Cardiac fibroblast (primary cell): Measurements from ENCODE around the gene MAP7.

Source experiments
- DNase-seq, 2 donors: peaks; one replicate each; pipeline versions ENCODE4 v3.0.0 to v3.0.0-alpha.2; 2010; ENCODE audit warnings: low read depth in 2 of 2
- H3K4me3 ChIP-seq, 2 donors: replicated peaks in 1 of 2; 1 replicate in 1 of 2; 2 replicates in 1 of 2; pipeline ENCODE4 v1.5.1; 2011; ENCODE audit warnings: low read depth in 2 of 2, low read length in 2 of 2, mild to moderate bottlenecking in 2 of 2, moderate library complexity in 1 of 2
- CTCF ChIP-seq: IDR thresholded peaks from one replicate; pipeline ENCODE4 v1.5.1; 2011; ENCODE audit warnings: low read depth, mild to moderate bottlenecking, low read length, inconsistent platforms

The MAP7 gene

GRCh38 chr6:136362421-136363356, 187.5 kb downstream of the MAP7 start:
- TF ChIP-seq CTCF, result no peak
- DNase-seq, result peak in 1 of 2 donors; percentile 7
- H3K4me3 ChIP-seq, result no peak overlapping the region

GRCh38 chr6:136361787-136362186, 188.4 kb downstream of the MAP7 start:
- DNase-seq, result no peak
- H3K4me3 ChIP-seq, result no peak overlapping the region
- no peak for TF ChIP-seq CTCF

GRCh38 chr6:136360783-136361182, 189.4 kb downstream of the MAP7 start:
- no peak overlapping the region for H3K4me3 ChIP-seq
- DNase-seq, result no peak
- no peak for TF ChIP-seq CTCF

GRCh38 chr6:136359851-136360250, 190.4 kb downstream of the MAP7 start:
- TF ChIP-seq CTCF, result no peak
- no peak for DNase-seq

GRCh38 chr6:136351518-136352110, 198.6 kb downstream of the MAP7 start:
- DNase-seq, result no peak
- H3K4me3 ChIP-seq, result no peak overlapping the region
- no peak for TF ChIP-seq CTCF

More at GRCh38 chr6:136359851-136360250, 190.4 kb downstream of the MAP7 start:
- no peak overlapping the region for H3K4me3 ChIP-seq

GRCh38 chr6:136350914-136351313, 199.3 kb downstream of the MAP7 start:
- TF ChIP-seq CTCF, result no peak
- H3K4me3 ChIP-seq, result no peak overlapping the region
- DNase-seq, result no peak
